ENCODE data around the gene TMED3.

Gene TMED3

DNA sequence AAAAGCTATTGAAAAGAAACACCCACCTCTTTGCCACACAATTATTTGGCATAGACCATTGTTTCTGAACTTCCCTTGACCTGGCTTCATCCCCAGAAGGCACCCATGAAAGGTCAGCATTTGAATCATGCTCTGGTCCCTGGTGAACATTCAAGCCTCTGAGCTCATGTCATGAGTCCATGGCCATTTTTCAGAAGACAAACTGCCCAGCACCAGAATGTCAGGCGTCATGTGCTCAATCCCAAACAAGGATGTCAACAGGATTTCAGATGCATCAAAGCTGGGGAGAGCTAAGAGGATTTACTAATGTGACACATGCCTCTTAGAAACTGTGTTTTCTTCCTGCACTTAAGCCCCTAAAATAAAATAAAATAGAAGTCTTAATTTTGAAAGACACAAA, 41.3 kb downstream of the TMED3 start:
- no peak overlapping the region for H3K9ac ChIP-seq (ENCODE audit: low read depth, low read length)
- no peaks in the 10 kb centered on the region for H3K9me3 ChIP-seq (ENCODE audit: control insufficient read depth, insufficient read depth, low read length)
- no peak overlapping the region for H3K4me3 ChIP-seq (ENCODE audit: low read depth, low read length)
- no peak overlapping the region for H3K27ac ChIP-seq (ENCODE audit: low read depth, low read length)
- H3K27me3 ChIP-seq (ENCODE audit: control insufficient read depth, insufficient read depth, low read length): no peaks in the 10 kb centered on the region
- H3K4me1 ChIP-seq (ENCODE audit: control insufficient read depth, insufficient read depth, low read length): no peaks in the 10 kb centered on the region
- no peaks in the 10 kb centered on the region for H3K36me3 ChIP-seq (ENCODE audit: control insufficient read depth, insufficient read depth, low read length)

DNA sequence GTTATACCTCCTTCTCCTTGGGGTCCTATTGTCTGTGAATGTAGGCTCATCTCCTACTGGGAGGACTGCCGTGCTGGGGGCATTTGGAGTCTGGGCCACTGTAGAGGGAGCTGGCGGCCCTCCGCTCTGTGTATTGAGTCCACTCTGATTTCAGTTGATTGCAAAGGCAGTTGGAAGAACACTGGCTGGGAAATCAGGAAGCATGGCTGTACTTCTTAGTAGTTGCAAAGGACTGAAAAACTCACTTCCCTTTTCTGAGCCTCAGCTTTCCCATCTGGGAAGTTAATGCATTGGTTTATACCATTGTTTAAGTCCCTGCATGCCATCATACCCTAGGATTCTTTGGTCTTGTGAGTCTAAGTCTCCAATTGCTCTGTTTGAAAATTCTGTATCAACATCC, 46.7 kb downstream of the TMED3 start:
- Histone ChIP-seq H3K4me1 (ENCODE audit: control insufficient read depth, insufficient read depth, low read length) (no peaks in the 10 kb centered on the region), H3K36me3 (ENCODE audit: control insufficient read depth, insufficient read depth, low read length) (no peaks in the 10 kb centered on the region), H3K27ac (ENCODE audit: low read depth, low read length) (no peak overlapping the region)

GRCh38 chr15:79358069-79358468, 47.2 kb downstream of the TMED3 start:
- H3K4me1 ChIP-seq (ENCODE audit: control insufficient read depth, insufficient read depth, low read length): no peaks in the 10 kb centered on the region

More for the DNA sequence above, 46.7 kb downstream of the TMED3 start:
- no peak overlapping the region for H3K9ac ChIP-seq (ENCODE audit: low read depth, low read length)
- H3K4me3 ChIP-seq (ENCODE audit: low read depth, low read length): no peak overlapping the region
- no peaks in the 10 kb centered on the region for H3K9me3 ChIP-seq (ENCODE audit: control insufficient read depth, insufficient read depth, low read length)
- H3K27me3 ChIP-seq (ENCODE audit: control insufficient read depth, insufficient read depth, low read length): no peaks in the 10 kb centered on the region

DNA sequence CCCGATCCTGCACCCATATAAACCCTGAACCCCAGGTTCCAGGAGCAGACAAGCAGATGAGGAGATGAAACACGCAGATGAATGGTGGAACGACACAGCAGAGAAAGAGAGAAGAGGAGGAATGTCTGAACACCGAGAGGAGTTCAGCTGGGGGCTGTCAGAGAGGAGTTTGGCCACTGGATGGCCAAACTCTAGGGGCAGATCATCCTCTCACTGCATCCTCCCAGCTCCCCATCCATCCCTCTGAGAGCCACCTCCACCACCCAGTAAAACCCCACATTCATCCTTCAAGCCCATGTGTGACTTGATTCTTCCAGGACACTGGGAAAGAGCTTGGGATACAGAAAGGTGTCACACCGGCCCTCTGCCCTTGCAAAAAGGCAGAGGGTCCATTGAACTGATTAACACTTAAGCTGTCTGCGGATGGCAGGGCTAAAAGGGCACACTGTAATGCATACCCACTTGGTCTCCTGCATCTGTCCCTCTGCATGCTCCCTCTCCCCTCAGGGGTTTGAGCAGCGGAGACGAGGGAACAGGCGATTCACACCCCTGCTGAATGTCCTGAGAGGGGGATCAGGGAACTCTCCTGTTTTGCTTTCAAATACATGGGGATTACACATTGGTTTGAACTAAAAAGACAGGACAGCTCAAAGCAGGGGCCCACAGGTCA, 53.8 kb downstream of the TMED3 start:
- Histone ChIP-seq H3K9ac (ENCODE audit: low read depth, low read length) (no peak overlapping the region), H3K27me3 (ENCODE audit: control insufficient read depth, insufficient read depth, low read length) (no peaks in the 10 kb centered on the region), H3K27ac (ENCODE audit: low read depth, low read length) (no peak overlapping the region), H3K4me3 (ENCODE audit: low read depth, low read length) (no peak overlapping the region), H3K36me3 (ENCODE audit: control insufficient read depth, insufficient read depth, low read length) (no peaks in the 10 kb centered on the region), H3K4me1 (ENCODE audit: control insufficient read depth, insufficient read depth, low read length) (0 out of 2 replicates have a peak, but pooled peaks cover 10% of the 10 kb centered on the region), H3K9me3 (ENCODE audit: control insufficient read depth, insufficient read depth, low read length) (no peaks in the 10 kb centered on the region)

More at GRCh38 chr15:79358069-79358468, 47.2 kb downstream of the TMED3 start:
- Histone ChIP-seq H3K27me3 (ENCODE audit: control insufficient read depth, insufficient read depth, low read length) (no peaks in the 10 kb centered on the region), H3K9ac (ENCODE audit: low read depth, low read length) (no peak overlapping the region), H3K9me3 (ENCODE audit: control insufficient read depth, insufficient read depth, low read length) (no peaks in the 10 kb centered on the region), H3K27ac (ENCODE audit: low read depth, low read length) (no peak overlapping the region), H3K4me3 (ENCODE audit: low read depth, low read length) (no peak overlapping the region), H3K36me3 (ENCODE audit: control insufficient read depth, insufficient read depth, low read length) (no peaks in the 10 kb centered on the region)

- Histone ChIP-seq H3K27me3 (ENCODE audit: control insufficient read depth, insufficient read depth, low read length) (no peaks in the 10 kb centered on the region), H3K9ac (ENCODE audit: low read depth, low read length) (no peak overlapping the region), H3K9me3 (ENCODE audit: control insufficient read depth, insufficient read depth, low read length) (no peaks in the 10 kb centered on the region), H3K4me3 (ENCODE audit: low read depth, low read length) (no peak overlapping the region), H3K36me3 (ENCODE audit: control insufficient read depth, insufficient read depth, low read length) (no peaks in the 10 kb centered on the region), H3K27ac (ENCODE audit: low read depth, low read length) (no peak overlapping the region), H3K4me1 (ENCODE audit: control insufficient read depth, insufficient read depth, low read length) (0 out of 2 replicates have a peak, but pooled peaks cover 10% of the 10 kb centered on the region)
Observed at GRCh38 chr15:79365765-79366164, 54.9 kb downstream of the TMED3 start.

DNA sequence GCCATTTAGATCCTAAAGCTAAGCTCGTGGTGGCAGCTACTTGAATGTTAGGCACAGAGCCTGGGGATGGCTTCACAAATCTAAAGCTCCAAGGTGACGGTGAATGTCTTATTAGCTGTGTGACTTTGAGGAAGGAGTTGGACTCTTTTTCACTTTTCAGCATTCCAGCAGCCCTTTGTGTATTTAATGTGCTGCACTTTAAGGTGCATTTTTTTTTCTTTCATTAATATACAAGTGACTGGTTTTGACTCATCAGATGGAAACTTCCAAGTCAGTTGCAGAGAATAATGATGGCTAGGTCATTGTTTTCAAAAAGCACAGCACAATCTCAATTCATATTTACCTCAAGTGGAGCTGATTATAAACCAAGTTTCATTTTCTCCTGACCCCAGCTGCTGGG, 55.8 kb downstream of the TMED3 start:
- Histone ChIP-seq H3K27ac (ENCODE audit: low read depth, low read length) (no peak overlapping the region), H3K36me3 (ENCODE audit: control insufficient read depth, insufficient read depth, low read length) (no peaks in the 10 kb centered on the region), H3K27me3 (ENCODE audit: control insufficient read depth, insufficient read depth, low read length) (no peaks in the 10 kb centered on the region), H3K4me1 (ENCODE audit: control insufficient read depth, insufficient read depth, low read length) (0 out of 2 replicates have a peak, but pooled peaks cover 10% of the 10 kb centered on the region), H3K9me3 (ENCODE audit: control insufficient read depth, insufficient read depth, low read length) (no peaks in the 10 kb centered on the region), H3K4me3 (ENCODE audit: low read depth, low read length) (no peak overlapping the region), H3K9ac (ENCODE audit: low read depth, low read length) (no peak overlapping the region)

GRCh38 chr15:79370716-79371115, 59.8 kb downstream of the TMED3 start:
- H3K27me3 ChIP-seq (ENCODE audit: control insufficient read depth, insufficient read depth, low read length): no peaks in the 10 kb centered on the region
- H3K4me1 ChIP-seq (ENCODE audit: control insufficient read depth, insufficient read depth, low read length): peaks cover 17% of the 10 kb centered on the region
- no peaks in the 10 kb centered on the region for H3K36me3 ChIP-seq (ENCODE audit: control insufficient read depth, insufficient read depth, low read length)
- H3K9ac ChIP-seq (ENCODE audit: low read depth, low read length): no peak overlapping the region
- H3K9me3 ChIP-seq (ENCODE audit: control insufficient read depth, insufficient read depth, low read length): no peaks in the 10 kb centered on the region
- peak overlapping the region; percentile 20 for H3K27ac ChIP-seq (ENCODE audit: low read depth, low read length)
- no peak overlapping the region for H3K4me3 ChIP-seq (ENCODE audit: low read depth, low read length)

- Histone ChIP-seq H3K9ac (ENCODE audit: low read depth, low read length) (no peak overlapping the region), H3K27me3 (ENCODE audit: control insufficient read depth, insufficient read depth, low read length) (no peaks in the 10 kb centered on the region), H3K4me1 (ENCODE audit: control insufficient read depth, insufficient read depth, low read length) (peaks cover 17% of the 10 kb centered on the region), H3K9me3 (ENCODE audit: control insufficient read depth, insufficient read depth, low read length) (no peaks in the 10 kb centered on the region), H3K27ac (ENCODE audit: low read depth, low read length) (no peak overlapping the region), H3K4me3 (ENCODE audit: low read depth, low read length) (no peak overlapping the region), H3K36me3 (ENCODE audit: control insufficient read depth, insufficient read depth, low read length) (no peaks in the 10 kb centered on the region)
Observed at GRCh38 chr15:79371591-79371990, 60.7 kb downstream of the TMED3 start.

- H3K27me3 ChIP-seq (ENCODE audit: control insufficient read depth, insufficient read depth, low read length): no peaks in the 10 kb centered on the region
Observed at GRCh38 chr15:79372428-79372827, 61.5 kb downstream of the TMED3 start.

More at GRCh38 chr15:79372428-79372827, 61.5 kb downstream of the TMED3 start:
- Histone ChIP-seq H3K9ac (ENCODE audit: low read depth, low read length) (no peak overlapping the region), H3K27ac (ENCODE audit: low read depth, low read length) (no peak overlapping the region), H3K9me3 (ENCODE audit: control insufficient read depth, insufficient read depth, low read length) (no peaks in the 10 kb centered on the region), H3K4me1 (ENCODE audit: control insufficient read depth, insufficient read depth, low read length) (peaks cover 17% of the 10 kb centered on the region), H3K36me3 (ENCODE audit: control insufficient read depth, insufficient read depth, low read length) (no peaks in the 10 kb centered on the region), H3K4me3 (ENCODE audit: low read depth, low read length) (no peak overlapping the region)

Measured in HUES48 (cell line).